HG02970 (cell line): ENCODE data around the gene TCF4.

Experiments
- ATAC-seq: cut with Tn5 transposase; IDR thresholded peaks from one replicate; pipeline ENCODE4 v1.9.1; 2021; ENCODE audit warnings: mild to moderate bottlenecking, moderate library complexity, moderate number of reproducible peaks; ENCODE audit not compliant: unreplicated experiment, low FRiP score

Gene TCF4

DNA sequence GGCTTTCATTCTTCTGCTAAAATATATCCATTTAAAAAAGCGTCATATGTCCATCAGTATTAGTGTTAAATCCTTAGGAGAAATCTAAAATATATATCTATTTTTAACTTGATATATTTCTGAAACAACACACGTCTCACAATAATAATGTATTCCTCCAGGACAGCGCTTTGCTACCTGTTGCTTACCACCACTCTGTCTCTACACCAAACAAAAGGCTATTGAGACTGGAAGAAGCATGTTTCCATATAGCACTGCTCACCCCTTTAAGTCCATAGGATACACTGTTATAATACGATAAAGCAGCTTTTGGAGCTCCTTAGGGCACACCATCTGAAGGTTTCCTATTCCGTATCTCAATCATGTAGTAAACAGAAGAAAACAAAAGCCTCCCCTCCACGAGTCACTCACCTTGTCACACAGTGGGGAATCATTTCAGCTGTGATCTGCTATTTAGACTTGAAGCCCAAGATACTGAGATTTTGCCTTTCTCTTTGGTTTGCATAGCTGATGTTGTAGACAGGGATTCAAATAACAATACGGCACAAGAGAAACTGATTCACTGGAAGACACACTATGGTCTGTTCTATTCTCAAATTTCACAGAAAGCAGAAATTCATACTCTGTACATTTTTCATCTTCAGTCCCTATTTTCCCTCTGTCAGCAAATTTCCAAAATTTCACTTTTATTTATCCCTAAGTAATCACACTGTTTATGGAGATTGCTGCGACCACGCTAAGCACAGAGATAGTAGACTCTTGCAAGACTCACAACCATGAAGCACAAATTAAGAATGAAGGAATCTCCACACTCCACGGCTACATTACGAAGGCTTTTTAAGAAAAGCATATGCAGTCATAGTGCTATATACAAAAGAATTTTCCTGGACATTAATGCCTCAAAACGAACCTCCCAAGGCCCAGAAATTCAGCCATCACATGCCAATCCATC is 187.1 kb downstream of the TCF4 start:
- no peak for ATAC-seq

DNA sequence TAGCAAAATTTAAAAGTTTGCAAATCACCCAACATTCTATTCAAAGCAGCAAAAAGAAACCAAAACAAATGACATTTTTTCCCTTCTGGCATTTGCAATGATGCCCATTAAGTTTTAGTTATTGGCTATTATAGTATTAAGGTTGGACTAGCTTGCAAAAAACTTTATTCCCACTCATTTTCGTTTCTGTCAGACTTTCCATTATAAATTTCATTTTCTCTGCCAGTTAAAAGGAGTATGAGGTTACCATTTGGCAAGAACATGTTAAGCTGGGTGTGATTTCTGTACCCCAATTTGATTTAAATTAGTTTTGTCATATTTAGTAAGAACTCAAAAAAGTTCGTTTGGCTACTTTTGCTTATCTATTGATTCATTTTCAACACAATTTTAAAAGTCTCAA is 187.9 kb downstream of the TCF4 start:
- ATAC-seq = no peak

DNA sequence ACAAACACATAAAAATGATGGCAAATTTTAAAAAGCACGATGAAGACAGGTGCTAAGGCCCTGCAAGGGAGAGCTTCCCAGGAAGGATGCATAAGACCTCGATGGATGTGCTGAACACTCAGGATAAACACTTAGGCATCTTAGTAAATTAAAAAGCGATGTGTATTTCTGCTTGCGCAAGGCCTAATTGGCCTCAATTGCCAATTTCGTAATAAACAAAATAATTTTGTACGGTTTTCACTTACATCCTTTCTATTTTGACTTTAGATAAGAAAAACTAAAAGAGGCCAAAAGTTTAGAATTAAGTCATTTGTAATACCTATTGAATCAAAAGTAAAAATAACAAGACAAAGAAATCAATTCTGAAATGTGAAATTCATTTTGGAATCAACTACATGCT is 189.1 kb downstream of the TCF4 start:
- no peak for ATAC-seq

DNA sequence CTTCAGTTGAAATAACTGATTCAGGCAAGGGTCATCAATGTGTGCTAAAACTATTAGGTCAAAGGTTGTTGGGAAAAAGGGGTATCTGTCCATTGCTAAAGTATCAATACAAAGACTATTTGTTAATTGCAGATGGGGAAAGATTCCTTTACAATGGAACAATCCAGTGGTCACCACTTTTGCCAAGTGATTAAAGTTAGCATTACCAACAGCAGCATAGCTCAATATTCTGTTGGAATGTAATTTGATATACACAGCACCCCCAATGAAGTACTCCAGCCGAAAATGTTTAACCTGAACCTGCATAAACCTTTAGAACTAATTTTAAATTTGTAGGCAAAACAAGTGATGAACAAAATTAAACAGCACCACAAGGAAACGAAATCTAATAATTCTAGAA is 191.0 kb downstream of the TCF4 start:
- no peak for ATAC-seq

DNA sequence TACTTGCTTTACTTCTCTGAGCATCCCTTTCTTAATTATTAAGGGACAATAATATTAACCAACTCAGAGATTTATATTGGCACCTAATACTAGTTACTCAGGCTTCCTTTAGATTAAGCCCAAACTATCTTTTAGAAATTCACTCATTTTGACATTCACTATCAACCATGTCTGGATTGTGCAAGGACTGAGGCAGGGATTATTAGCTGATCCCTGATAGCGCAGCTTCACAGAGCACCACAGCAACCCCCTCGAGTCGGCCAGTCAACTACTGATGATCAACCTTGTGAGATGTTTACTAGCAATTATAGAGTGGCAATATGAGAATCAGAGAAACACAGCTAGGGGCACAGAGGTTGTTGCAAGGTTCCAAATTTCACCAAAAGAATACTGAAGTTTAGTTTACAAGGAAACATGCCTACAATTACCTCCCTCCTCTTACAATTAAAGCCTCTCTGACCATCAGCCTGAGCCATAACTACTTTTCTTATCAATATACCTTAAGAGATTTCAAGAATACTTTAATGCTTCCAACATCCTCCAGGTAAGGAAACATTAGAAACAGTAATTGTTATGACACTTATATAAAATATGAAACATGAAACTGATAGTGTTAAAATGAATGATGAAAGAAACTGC is 191.6 kb downstream of the TCF4 start:
- no peak for ATAC-seq

DNA sequence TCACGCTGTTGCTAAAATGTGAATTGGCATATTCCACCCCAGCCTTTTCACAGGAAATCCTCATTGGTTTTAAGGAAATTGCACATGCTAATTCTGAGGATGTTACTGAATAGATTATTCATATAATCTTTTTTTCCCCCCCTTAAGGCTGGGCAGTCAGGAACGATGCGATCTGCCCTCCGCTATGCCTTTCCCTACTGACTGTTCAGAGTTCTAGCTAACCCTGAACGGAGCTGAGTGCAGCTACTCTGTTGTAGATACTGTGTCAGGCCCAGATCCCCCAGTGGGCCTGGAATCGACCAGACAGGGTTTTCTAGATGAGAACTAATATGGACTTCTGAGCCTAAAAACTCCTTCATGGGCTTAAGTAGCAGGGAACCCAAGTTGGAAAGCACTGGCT is 192.2 kb downstream of the TCF4 start:
- ATAC-seq = no peak

DNA sequence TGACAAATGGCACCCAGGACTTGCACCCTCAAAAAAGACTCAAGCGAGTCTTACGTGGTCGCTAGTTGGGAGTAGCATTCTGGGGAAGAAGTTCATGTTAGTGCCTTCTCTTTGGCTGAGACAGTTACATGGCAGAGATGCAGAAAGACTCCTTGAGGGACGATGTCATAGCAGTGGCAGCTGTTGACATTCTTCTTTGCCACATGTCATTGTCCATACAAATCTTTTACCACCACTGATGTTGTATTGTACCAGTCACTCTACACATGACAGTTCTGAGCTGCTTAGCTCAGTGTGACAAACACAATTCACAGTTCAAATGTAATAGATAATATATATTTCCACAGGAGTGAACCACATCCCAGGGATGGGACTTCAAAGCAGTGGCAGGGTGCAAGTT is 197.1 kb downstream of the TCF4 start:
- ATAC-seq = no peak

DNA sequence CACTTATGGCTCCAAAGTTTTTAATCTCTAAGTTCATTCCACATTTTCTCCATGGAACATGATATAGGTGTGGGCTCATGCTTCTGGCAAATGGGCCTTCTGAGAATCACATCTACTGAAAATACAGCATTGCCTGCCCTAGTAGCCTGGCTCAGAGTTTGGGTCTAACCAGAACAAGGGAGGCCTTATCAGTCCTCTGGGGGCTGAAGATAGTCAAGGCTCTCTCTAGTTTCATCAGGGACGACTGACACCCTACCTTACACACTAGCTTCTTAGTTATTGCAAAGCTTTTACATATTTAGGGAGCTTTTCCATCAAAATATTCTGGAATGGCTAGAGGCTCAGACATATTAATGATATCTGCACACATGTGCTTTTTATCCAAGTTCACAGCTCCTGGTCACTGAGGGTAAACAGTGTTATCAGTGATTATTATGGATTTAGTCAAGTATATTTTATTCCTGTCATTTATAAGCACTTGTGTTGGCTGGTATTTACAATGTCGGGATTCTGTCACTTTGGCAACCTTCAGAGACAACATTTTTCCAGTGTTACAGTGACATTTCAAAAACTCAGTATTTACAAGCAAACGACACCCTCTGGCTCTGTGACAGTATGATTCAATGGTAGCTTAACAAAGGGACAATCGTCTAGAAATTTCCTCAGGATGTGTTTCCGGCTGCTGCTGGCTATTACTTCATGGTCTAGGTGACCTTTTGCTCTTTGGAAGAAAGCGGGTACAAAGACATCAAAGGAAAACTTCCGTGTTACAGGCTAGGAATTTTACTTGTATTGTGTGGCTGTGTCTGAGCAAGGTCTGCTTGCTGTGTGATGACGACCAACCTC is 200.6 kb downstream of the TCF4 start:
- ATAC-seq = no peak

DNA sequence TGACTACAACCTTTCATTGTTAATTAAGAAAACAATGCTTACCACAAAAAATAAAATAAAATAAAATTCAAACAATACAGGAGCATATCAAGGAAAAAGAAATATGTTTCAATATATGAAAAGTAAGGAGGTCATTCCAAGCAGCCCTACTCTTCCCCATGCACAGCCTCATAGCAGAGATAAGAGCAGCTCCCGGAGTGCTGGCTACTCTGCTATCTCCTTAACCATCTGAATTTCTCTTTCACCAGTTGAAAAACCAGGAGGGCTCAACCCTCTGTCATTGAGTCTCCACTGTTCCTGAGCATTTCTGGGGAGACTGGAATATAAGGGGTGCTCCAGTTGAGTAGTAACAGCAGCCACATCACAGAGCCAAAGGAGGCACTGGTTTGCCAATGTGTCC is 201.4 kb downstream of the TCF4 start:
- ATAC-seq = no peak

DNA sequence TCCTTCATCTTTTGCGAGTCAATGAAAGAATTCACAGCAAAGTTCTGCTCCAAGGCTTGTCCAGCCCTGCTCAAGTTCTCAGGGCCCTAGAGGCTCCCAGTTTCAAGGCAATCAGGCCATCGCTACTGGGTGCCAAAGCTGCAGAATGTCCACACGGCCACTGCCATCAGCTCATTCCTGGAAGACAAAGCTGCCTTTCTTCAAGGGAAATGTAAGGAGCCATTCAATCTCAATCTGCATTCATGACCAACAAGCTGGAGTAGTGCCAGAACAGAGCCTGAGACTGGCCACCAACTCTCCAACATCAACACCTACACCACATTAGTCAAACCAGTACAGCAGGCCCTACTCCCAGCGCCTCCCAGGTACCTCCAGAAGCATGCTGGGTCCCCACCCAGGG is 202.2 kb downstream of the TCF4 start:
- ATAC-seq = no peak

DNA sequence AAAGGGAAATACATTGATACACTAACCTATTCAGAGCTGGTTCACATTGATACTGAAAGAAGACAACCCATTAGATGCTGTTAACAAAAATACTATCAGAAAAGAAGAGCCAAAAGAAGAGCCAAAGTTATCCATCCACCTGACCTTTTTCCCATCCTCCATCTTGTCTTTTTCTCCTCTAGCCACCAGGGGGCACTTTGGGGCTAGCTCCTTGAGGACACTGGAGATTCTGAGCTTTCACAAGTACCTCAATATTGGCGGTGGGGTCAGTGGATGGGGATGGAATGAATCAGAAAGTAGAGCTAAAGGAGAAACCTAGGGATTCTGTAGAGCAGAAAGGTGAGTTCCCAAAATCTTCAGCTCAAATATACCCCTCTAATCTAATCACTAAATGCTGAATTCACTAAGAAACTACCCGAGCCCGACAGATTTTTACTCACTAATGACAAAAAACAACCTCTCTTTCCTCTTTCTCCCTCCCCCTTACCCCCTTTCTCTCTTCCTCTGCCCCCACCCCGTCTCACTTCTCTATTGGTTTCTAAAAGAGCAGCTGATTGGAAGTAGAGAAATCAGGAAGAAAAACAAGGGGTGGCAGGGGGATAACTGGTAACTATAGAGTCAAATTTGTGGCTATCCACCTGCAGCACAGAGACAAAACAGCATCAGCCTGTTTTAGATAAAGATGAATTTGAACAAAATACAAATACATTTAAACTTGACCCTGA is 203.3 kb downstream of the TCF4 start:
- no peak for ATAC-seq

DNA sequence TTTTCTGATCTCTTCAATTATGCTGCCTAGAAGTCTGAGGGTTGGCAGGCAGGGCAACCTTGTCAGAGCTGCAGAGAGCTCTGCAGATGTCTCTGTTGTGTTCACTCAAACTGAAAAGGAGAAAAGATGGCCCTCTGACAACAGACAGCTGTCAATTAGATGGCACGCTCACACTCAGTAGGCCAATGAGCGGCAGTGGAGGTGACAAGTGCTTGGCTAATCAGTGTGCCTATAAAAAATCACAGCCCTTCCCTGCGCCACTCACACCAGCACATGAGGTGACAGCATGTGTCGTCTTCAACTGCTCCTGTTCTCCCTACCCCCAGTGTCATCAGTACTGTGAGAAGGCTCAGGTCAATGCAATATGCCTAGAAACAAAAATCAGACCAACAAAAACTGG is 203.9 kb downstream of the TCF4 start:
- no peak for ATAC-seq

DNA sequence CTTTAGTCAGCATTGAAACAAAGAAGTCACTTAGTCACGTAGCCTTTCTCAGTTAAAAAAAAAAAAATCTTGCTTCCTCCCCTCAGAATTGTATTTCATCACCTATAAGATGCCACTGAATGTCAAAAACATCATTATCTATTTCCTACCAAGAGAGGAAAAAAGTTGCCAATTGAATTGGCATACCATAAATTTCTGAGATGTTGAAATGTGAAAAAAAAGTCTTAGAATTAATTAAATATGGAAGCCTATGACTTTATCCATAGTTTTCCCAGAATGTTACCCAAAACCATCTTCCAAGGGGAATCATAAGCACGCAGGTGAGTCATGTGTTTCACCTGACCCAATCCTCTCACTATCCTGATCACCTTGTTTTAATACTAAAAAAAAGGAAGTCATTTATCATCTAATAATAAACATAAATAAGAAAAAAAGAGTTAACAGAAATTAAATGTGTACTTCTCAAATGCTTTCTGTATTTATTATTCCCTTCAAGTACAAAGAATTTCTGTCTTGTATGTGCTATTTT is 205.7 kb downstream of the TCF4 start:
- ATAC-seq = no peak

DNA sequence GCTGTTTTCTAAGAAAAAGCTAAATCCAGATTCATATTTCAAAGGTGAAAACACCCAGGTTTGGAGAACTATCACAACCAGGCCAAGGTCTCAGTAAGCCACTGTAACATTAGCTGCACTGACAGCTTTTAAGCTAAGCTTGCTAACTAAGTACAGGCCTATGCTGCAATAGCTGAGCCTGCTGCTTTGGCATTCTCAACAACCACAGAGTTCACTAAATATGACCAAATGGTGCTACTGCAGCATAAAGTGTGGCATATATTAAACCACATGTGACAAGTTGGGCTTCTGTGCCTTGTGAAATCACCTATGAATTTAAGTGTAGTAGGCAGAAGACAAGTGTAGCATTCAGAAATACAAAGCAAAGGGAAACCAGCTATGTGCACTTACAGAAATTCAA is 206.7 kb downstream of the TCF4 start:
- ATAC-seq = no peak

DNA sequence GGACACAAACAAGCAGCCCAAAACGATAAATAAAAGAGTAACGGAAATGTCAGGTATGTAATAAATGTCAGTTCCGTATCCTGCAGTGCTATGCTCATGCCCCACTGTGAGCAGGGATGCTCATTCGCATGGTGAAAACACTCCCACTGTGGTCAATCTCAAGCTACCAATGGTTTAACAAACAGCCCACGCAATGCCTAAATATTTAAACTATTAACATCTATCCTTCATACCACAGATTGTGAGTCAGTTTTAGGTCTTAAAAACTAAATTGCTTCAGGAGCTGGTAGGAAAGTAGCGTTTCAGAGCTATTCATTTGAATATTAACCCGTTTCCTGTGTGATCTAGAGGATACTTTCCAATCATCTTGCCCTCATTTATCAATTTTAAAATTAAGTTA is 207.4 kb downstream of the TCF4 start:
- ATAC-seq = no peak

DNA sequence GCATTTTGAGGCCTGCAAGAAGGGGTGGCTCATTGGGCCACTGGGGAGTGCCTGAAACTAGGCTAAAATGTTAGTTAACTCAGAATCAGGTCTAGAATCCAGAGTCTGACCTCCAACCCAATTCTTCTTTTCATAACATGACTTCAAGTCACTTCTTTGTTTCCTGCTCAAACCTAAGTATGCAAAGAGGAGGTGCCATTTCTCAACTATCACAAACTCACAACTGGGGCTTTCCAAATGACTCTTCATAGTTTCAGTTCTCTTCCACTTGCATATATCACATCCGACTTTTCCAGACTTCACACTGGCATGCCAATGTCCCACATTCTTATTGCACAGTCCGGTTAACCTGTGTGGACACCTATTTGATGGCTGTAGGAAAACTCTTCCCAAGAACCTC is 211.6 kb downstream of the TCF4 start:
- peak; percentile 91 for ATAC-seq

DNA sequence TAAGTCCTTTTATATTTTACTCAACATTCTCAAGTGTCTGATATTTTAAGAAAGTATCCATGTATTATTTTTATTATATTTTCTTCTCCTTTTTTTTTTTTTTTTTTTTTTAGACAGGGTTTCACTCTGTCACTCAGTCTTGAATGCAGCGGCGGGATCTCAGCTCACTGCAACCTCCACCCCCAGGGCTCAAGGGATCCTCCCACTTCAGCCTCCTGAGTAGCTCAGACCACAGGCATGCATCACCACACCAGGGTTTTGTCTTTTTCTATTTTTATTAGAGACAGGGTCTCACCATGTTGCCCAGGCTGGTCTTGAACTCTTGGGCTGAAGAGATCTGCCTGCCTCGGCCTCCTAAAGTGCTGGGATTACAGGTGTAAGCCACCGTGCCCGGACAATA is 212.1 kb downstream of the TCF4 start:
- ATAC-seq = no peak

DNA sequence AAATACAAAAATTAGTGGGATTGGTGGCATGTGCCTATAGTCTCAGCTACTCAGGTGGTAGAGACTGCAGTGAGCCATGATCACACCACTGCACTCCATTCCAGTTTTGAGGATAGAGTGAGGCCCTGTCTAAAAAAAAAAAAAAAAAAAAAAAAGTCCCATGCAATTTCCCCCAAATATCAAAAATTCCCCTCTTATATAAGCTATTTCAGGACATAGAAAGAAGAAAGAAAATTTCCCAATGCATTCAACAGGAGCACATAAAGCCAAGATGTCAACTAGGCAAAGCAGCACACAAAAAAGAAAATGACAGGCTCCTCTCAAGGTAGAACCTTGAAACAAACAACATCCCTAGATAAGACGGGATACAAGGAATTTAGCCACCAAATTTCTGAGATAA is 213.3 kb downstream of the TCF4 start:
- no peak for ATAC-seq

DNA sequence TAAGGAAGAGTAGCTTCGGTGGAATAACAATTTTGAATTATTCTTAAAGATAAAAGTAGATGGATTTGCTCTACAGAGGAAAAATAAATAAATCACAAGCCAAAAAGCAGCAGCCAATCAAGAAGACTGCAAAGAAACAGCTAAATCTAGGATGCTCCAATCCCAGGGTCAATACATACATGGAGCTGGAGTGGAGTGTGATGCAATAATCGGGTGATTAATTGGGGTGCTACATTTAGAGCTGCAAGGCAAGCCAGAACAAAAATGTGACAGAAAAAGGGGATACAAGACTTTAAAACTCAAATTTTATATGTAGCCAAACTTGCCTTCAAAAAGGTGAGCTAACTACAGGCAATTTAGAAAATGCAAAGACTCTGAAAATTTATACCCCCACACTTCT is 215.8 kb downstream of the TCF4 start:
- ATAC-seq = no peak

DNA sequence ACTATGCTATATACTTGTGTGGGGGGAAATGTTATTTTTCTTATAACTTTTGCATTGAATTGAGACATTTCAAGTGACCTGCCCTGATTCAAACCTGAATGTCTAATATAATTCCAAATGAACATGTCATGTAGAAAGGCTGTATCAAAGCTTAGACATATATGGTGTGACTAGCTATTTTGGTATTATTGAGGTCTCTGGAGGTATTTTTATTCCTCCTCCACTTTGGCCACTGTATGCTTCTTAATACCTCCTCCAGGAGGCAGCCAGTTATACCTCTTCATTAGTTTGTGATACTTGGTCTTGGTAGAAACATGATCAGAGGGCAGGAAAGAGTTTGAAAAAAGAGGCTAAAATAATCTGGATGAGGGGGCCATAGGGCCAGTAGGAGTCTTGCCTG is 217.1 kb downstream of the TCF4 start:
- ATAC-seq = no peak
